Hepatocyte (in vitro differentiated cells): ENCODE results near the gene NOTUM. TPM values are rescaled to one million over a fixed set of nuclear protein-coding genes. Genes with fewer than 3 reads are reported as not detected.

Experiments
- DNase-seq: peaks from one replicate; pipeline ENCODE4 v3.0.0-alpha.2; 2016; ENCODE audit warnings: low spot score
- H2AFZ ChIP-seq: fragments of 200-600 bp; sonication (generic); 2 replicates; pipeline ENCODE4 v1.6.0; 2016; ENCODE audit warnings: antibody characterized with exemption, mild to moderate bottlenecking
- H3K27ac ChIP-seq: fragments of 200-600 bp; sonication (generic); 2 replicates; pipeline ENCODE4 v1.5.1; 2016; ENCODE audit warnings: mild to moderate bottlenecking
- H3K27me3 ChIP-seq: fragments of 200-600 bp; sonication (generic); 2 replicates; pipeline ENCODE4 v1.6.1; 2016
- H3K36me3 ChIP-seq: fragments of 200-600 bp; sonication (generic); replicated peaks from 2 replicates; pipeline ENCODE4 v1.5.1; 2016; ENCODE audit warnings: low read depth; ENCODE audit not compliant: insufficient read depth
- H3K4me1 ChIP-seq: fragments of 200-600 bp; sonication (generic); 2 replicates; pipeline ENCODE4 v1.5.1; 2016; ENCODE audit warnings: mild to moderate bottlenecking, moderate library complexity; ENCODE audit not compliant: insufficient read depth
- H3K4me2 ChIP-seq: fragments of 200-600 bp; sonication (generic); 2 replicates; pipeline ENCODE4 v1.6.0; 2016
- H3K4me3 ChIP-seq: fragments of 200-600 bp; sonication (generic); 2 replicates; pipeline ENCODE4 v1.5.1; 2016; ENCODE audit warnings: mild to moderate bottlenecking
- H3K79me2 ChIP-seq: fragments of 200-600 bp; sonication (generic); 2 replicates; pipeline ENCODE4 v1.6.0; 2017; ENCODE audit warnings: mild to moderate bottlenecking
- H3K9me2 ChIP-seq: fragments of 200-600 bp; sonication (generic); replicated peaks from 2 replicates; pipeline ENCODE4 v1.6.0; 2017; ENCODE audit warnings: mild to moderate bottlenecking; ENCODE audit not compliant: insufficient read depth
- H3K9me3 ChIP-seq: fragments of 200-600 bp; sonication (generic); 2 replicates; pipeline ENCODE4 v1.5.1; 2016; ENCODE audit warnings: low read depth, mild to moderate bottlenecking
- H4K20me1 ChIP-seq: fragments of 200-600 bp; sonication (generic); 2 replicates; pipeline ENCODE4 v1.6.0; 2016; ENCODE audit warnings: mild to moderate bottlenecking; ENCODE audit not compliant: insufficient read depth, poor library complexity, severe bottlenecking
- EZH2 ChIP-seq: fragments of 200-600 bp; sonication (generic); IDR thresholded peaks from 2 replicates; pipeline ENCODE4 v1.6.1; 2016; ENCODE audit warnings: antibody characterized with exemption, mild to moderate bottlenecking, borderline replicate concordance
- EZH2phosphoT487 ChIP-seq: fragments of 200-600 bp; sonication (generic); IDR thresholded peaks from one replicate; pipeline ENCODE4 v1.6.1; 2018; ENCODE audit warnings: antibody characterized with exemption, mild to moderate bottlenecking, low read depth, moderate library complexity; ENCODE audit not compliant: unreplicated experiment, severe bottlenecking
- WGBS: methylation state at CpG from one replicate; pipeline ENCODE4 v1.1.6; 2016; ENCODE audit warnings: low lambda C conversion rate; ENCODE audit errors: missing lambda C conversion rate; 5-methylcytosine and 5-hydroxymethylcytosine counted together
- polyA plus RNA-seq: library from polyadenylated mRNA; unstranded; fragments of >200 nt; fragmentation: Nextera tagmentation; extraction: Ambion mirVana; gene quantifications from 2 replicates; pipeline ENCODE4 v1.2.1, GENCODE V29; 2016
- total RNA-seq: library from RNA; depleted of rRNA; stranded (reverse); fragments of >200 nt; gene quantifications from 2 replicates; pipeline ENCODE4 v1.2.3, GENCODE V29; 2014
- TF ChIP-seq, protein P1 (sequence below): fragments of 200-600 bp; sonication (generic); IDR thresholded peaks from 2 replicates; pipeline ENCODE4 v1.5.1; 2016; ENCODE audit warnings: antibody characterized with exemption, mild to moderate bottlenecking; ENCODE audit not compliant: poor library complexity

The NOTUM gene
- total and polyA plus RNA-seq, 2 experiments from 2014 or later = 1.0 to 4.7 TPM

DNA sequence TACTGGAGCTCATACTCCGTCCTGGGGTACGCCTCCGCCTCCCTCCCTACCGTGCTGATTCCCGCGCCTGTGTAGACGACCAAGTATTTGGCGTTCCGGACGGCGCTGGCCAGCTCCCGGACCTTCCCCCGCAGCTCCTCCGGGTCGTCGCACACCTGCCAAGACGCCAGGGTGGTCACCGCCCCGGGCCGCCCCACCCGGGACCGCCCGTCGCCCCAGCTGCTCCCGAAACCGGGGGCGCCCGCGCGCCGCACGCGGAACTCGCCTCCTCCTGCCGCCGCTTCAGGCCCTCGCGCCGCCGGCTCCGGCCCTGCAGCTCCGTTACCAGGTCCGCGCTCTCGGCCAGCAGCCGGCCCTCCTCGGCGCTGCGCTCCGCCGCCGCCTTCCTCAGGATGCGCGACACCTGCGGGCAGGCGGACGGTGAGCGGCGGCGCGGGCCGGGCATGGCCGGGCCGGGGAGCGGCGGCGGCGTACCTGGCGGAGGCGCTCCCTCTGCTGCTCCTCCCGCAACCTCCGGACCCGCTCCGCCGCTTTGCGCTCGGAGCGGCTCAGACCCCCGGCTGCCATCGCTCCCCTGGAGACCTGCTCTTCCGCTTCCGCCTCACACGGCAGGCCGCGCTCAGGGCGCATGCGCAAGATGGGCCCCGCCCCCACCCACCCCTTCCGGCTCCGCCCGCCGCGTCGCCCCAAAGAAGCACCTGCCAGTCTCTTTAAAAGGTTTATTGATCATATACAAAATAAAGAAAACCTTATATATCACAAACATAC lies 43.2 kb downstream of the NOTUM start, which contains the start of gene SIRT7:
SIRT7 (minus strand) TSS at position 612 of the 768 bp plus-strand sequence; CDS start at position 567, 45 bp downstream.
- Histone ChIP-seq H3K4me1 (peaks cover 18% of the 10 kb centered on the region), H3K4me2 (peak within 1 kb of the TSS; percentile 96), H3K4me3 (peak within 1 kb of the TSS; percentile 100), H4K20me1 (peaks cover 37% of the 10 kb centered on the region), H3K27me3 (no peaks in the 10 kb centered on the region), H3K79me2 (peaks cover 69% of the 10 kb centered on the region), H3K9me3 (no peaks in the 10 kb centered on the region), H2AFZ (no peak within 1 kb of the TSS), H3K36me3 (no peaks in the 10 kb centered on the region), H3K27ac (peak within 1 kb of the TSS; percentile 82), H3K9me2 (no peaks in the 10 kb centered on the region)
- DNase-seq = peak; percentile 91
- WGBS = 3% methylated on average over 58 of the region's 94 CpGs
- TF ChIP-seq, protein P1, sequence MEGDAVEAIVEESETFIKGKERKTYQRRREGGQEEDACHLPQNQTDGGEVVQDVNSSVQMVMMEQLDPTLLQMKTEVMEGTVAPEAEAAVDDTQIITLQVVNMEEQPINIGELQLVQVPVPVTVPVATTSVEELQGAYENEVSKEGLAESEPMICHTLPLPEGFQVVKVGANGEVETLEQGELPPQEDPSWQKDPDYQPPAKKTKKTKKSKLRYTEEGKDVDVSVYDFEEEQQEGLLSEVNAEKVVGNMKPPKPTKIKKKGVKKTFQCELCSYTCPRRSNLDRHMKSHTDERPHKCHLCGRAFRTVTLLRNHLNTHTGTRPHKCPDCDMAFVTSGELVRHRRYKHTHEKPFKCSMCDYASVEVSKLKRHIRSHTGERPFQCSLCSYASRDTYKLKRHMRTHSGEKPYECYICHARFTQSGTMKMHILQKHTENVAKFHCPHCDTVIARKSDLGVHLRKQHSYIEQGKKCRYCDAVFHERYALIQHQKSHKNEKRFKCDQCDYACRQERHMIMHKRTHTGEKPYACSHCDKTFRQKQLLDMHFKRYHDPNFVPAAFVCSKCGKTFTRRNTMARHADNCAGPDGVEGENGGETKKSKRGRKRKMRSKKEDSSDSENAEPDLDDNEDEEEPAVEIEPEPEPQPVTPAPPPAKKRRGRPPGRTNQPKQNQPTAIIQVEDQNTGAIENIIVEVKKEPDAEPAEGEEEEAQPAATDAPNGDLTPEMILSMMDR = no peak
- TF ChIP-seq EZH2phosphoT487 (no peak), EZH2 (no peak)

DNA sequence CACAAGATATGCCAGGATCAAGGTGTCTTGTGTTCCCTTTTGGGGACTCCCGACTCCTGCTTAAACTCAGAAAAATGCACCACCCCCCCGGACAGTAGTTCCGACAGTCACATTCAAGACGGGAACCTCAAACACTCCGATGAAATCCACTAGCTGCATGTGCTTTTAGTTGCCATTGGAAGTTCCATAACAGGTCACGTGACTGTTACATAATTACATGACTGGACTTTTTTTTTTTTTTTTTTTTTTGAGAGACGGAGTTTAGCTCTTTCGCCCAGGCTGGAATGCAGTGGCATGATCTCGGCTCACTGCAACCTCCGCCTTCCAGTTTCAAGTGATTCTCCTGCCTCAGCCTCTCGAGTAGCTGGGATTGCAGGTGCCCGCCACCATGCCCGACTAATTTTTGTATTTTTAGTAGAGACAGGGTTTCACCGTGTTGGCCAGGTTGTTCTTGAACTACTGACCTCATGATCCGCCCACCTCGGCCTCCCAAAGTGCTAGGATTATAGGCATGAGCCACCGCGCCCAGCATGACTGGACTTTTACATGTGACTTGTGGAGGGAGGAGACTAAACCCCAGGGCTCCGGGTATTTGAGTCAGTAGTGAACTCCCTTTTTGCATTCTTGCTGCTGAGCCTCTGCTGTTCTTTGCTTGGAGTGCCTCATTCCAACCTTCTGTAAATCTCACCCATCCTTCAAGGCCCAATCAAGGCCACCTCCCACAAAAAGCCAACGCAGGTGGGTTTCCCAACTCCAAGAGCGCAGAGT lies 44.6 kb downstream of the NOTUM start:
- Histone ChIP-seq H3K36me3 (no peaks in the 10 kb centered on the region), H3K27me3 (no peaks in the 10 kb centered on the region), H2AFZ (no peak overlapping the region), H3K4me3 (no peak overlapping the region), H3K79me2 (peaks cover 55% of the 10 kb centered on the region), H3K4me2 (peak overlapping the region; percentile 96), H4K20me1 (peaks cover 26% of the 10 kb centered on the region), H3K9me2 (no peaks in the 10 kb centered on the region), H3K4me1 (peaks cover 21% of the 10 kb centered on the region), H3K9me3 (no peaks in the 10 kb centered on the region), H3K27ac (peak overlapping the region; percentile 82)
- DNase-seq = peak; percentile 60
- TF ChIP-seq, protein P1 = no peak
- no peak for TF ChIP-seq EZH2
- no peak for TF ChIP-seq EZH2phosphoT487
- WGBS = 80% methylated on average over 21 of the region's 21 CpGs

DNA sequence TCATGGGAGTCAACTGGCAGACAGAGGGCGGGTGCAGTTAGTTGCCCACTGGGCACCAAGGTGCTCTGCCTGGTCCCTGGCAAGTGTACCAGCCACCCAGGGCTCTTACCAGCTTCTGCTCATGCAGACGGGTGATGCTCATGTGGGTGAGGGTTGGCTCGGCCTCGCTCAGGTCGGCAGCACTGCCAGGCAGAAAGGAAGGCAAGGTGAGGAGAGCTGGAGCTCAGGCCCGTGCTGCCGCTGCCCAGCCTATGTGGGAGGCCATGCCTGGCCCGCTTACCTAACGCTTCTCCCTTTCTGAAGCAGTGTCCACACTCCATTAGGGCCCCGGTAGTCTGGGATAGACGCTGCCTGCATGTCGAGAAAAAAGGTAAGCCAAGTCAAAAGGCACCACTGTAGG lies 45.7 kb downstream of the NOTUM start:
- TF ChIP-seq EZH2phosphoT487 = no peak
- TF ChIP-seq, protein P1 = no peak
- TF ChIP-seq EZH2 = no peak
- H3K27ac ChIP-seq = no peak overlapping the region
- H3K9me3 ChIP-seq = no peaks in the 10 kb centered on the region
- no peak overlapping the region for H3K4me2 ChIP-seq
- H3K36me3 ChIP-seq = no peaks in the 10 kb centered on the region
- peaks cover 16% of the 10 kb centered on the region for H4K20me1 ChIP-seq
- H3K4me3 ChIP-seq = no peak overlapping the region
- no peaks in the 10 kb centered on the region for H3K9me2 ChIP-seq
- no peak overlapping the region for H2AFZ ChIP-seq
- DNase-seq = no peak
- H3K27me3 ChIP-seq = no peaks in the 10 kb centered on the region
- peaks cover 44% of the 10 kb centered on the region for H3K79me2 ChIP-seq
- WGBS = 96% methylated on average over 12 of the region's 12 CpGs
- H3K4me1 ChIP-seq = peaks cover 22% of the 10 kb centered on the region
